Measurements from ENCODE around the gene PDCD4.
A peak's percentile ranks its signal among the peaks of the same experiment; 100 is the strongest.
"Not testable (repeated sequence)": the region's sequence is repeated elsewhere in the genome, so short reads cannot be mapped to it uniquely, and the experiment has no call there.

The PDCD4 gene

GRCh38 chr10:110861476-110861875 is 10.3 kb upstream of the PDCD4 start:
- DNase-seq (ENCODE audit: low read depth), result no peak

GRCh38 chr10:110861930-110862649 is 9.6 kb upstream of the PDCD4 start:
- no peak for DNase-seq (ENCODE audit: low read depth)

GRCh38 chr10:110862961-110863360 is 8.8 kb upstream of the PDCD4 start:
- DNase-seq (ENCODE audit: low read depth), result no peak

GRCh38 chr10:110863361-110863760 is 8.4 kb upstream of the PDCD4 start:
- no peak for DNase-seq (ENCODE audit: low read depth)

GRCh38 chr10:110863956-110864355 is 7.8 kb upstream of the PDCD4 start:
- DNase-seq (ENCODE audit: low read depth), result no peak

- DNase-seq (ENCODE audit: low read depth), result peak; percentile 18
These were observed 7.0 kb upstream of the PDCD4 start for GRCh38 chr10:110864662-110865140.

GRCh38 chr10:110865186-110865808 is 6.4 kb upstream of the PDCD4 start:
- DNase-seq (ENCODE audit: low read depth), result no peak

- no peak for DNase-seq (ENCODE audit: low read depth)
These were observed 5.8 kb upstream of the PDCD4 start for GRCh38 chr10:110865809-110866482.

- not testable (repeated sequence) for DNase-seq (ENCODE audit: low read depth)
These were observed 4.5 kb upstream of the PDCD4 start for GRCh38 chr10:110867011-110867806.

GRCh38 chr10:110867807-110868465 is 3.8 kb upstream of the PDCD4 start:
- DNase-seq (ENCODE audit: low read depth), result no peak

GRCh38 chr10:110868981-110869380 is 2.7 kb upstream of the PDCD4 start:
- peak; percentile 29 for DNase-seq (ENCODE audit: low read depth)

- DNase-seq (ENCODE audit: low read depth), result no peak
These were observed 868 bp upstream of the PDCD4 start for GRCh38 chr10:110870823-110871297.

- peak; percentile 61 for DNase-seq (ENCODE audit: low read depth)
These were observed 636 bp downstream of the PDCD4 start for GRCh38 chr10:110872145-110872983.

GRCh38 chr10:110872984-110873923 is 1.5 kb downstream of the PDCD4 start:
- no peak for DNase-seq (ENCODE audit: low read depth)

- DNase-seq (ENCODE audit: low read depth), result no peak
These were observed 2.2 kb downstream of the PDCD4 start for GRCh38 chr10:110873951-110874350.

GRCh38 chr10:110876000-110876399 is 4.3 kb downstream of the PDCD4 start:
- DNase-seq (ENCODE audit: low read depth), result no peak

- DNase-seq (ENCODE audit: low read depth), result no peak
These were observed 5.1 kb downstream of the PDCD4 start for GRCh38 chr10:110876788-110877187.

- no peak for DNase-seq (ENCODE audit: low read depth)
These were observed 8.3 kb downstream of the PDCD4 start for GRCh38 chr10:110880012-110880411.

GRCh38 chr10:110881247-110881646 is 9.5 kb downstream of the PDCD4 start:
- DNase-seq (ENCODE audit: low read depth), result no peak

Measured in activated T-helper 1 cell treated with Interleukin-2 at 50 U/mL for 16 hours (primary cell).